ENCODE results near the gene CRABP1.

Gene CRABP1

GRCh38 chr15:78340231-78341056, at the start of gene CRABP1:
CRABP1 (plus strand) TSS chr15:78340353; CDS start chr15:78340429, 76 bp downstream.
- DNase-seq: no peak

- DNase-seq: no peak
Observed at GRCh38 chr15:78291052-78291451, 49.1 kb upstream of the CRABP1 start.

GRCh38 chr15:78291698-78292097, 48.5 kb upstream of the CRABP1 start:
- no peak for DNase-seq

- no peak for DNase-seq
Observed at GRCh38 chr15:78292219-78292618, 47.9 kb upstream of the CRABP1 start.

GRCh38 chr15:78299101-78299930, 40.8 kb upstream of the CRABP1 start, which contains the start of gene SKIC8:
SKIC8 (minus strand) TSS chr15:78299609; CDS start chr15:78295686, 3,923 bp downstream.
- DNase-seq: peak; percentile 72

GRCh38 chr15:78301326-78301725, 38.8 kb upstream of the CRABP1 start:
- no peak for DNase-seq

- DNase-seq: no peak
Observed at GRCh38 chr15:78301828-78302227, 38.3 kb upstream of the CRABP1 start.

GRCh38 chr15:78302579-78303312, 37.4 kb upstream of the CRABP1 start:
- no peak for DNase-seq

- DNase-seq: no peak
Observed at GRCh38 chr15:78304216-78305066, 35.7 kb upstream of the CRABP1 start.

- no peak for DNase-seq
Observed at GRCh38 chr15:78306176-78306774, 33.9 kb upstream of the CRABP1 start.

GRCh38 chr15:78307976-78308375, 32.2 kb upstream of the CRABP1 start:
- no peak for DNase-seq

GRCh38 chr15:78308422-78309032, 31.6 kb upstream of the CRABP1 start:
- peak; percentile 50 for DNase-seq

GRCh38 chr15:78311292-78311691, 28.9 kb upstream of the CRABP1 start:
- no peak for DNase-seq

- DNase-seq: no peak
Observed at GRCh38 chr15:78312536-78312935, 27.6 kb upstream of the CRABP1 start.

GRCh38 chr15:78312957-78313356, 27.2 kb upstream of the CRABP1 start:
- no peak for DNase-seq

GRCh38 chr15:78313383-78313782, 26.8 kb upstream of the CRABP1 start:
- no peak for DNase-seq

GRCh38 chr15:78314181-78314581, 26.0 kb upstream of the CRABP1 start:
- no peak for DNase-seq

- DNase-seq: peak; percentile 44
Observed at GRCh38 chr15:78315686-78316282, 24.4 kb upstream of the CRABP1 start.

GRCh38 chr15:78316283-78317083, 23.7 kb upstream of the CRABP1 start:
- DNase-seq: no peak

Data from 8988T (cell line).